AG09309 (cell line): ENCODE data around the gene MMP14.
"Not testable (repeated sequence)": the region's sequence is repeated elsewhere in the genome, so short reads cannot be mapped to it uniquely, and the experiment has no call there.

Experiments used
- DNase-seq: peaks from one replicate; pipeline ENCODE4 v3.0.0-alpha.2; 2010; ENCODE audit warnings: low read depth
- H3K4me3 ChIP-seq: 2 replicates; pipeline ENCODE4 v1.5.1; 2011; ENCODE audit warnings: mild to moderate bottlenecking, low read depth, low read length, moderate library complexity; ENCODE audit not compliant: control insufficient read depth
- TF ChIP-seq, protein P1 (sequence below): IDR thresholded peaks from 2 replicates; pipeline ENCODE4 v1.5.1; 2011; ENCODE audit warnings: mild to moderate bottlenecking, low read depth, low read length, inconsistent platforms; ENCODE audit not compliant: insufficient read depth, control insufficient read depth; ENCODE audit errors: missing control alignments

The MMP14 gene

DNA sequence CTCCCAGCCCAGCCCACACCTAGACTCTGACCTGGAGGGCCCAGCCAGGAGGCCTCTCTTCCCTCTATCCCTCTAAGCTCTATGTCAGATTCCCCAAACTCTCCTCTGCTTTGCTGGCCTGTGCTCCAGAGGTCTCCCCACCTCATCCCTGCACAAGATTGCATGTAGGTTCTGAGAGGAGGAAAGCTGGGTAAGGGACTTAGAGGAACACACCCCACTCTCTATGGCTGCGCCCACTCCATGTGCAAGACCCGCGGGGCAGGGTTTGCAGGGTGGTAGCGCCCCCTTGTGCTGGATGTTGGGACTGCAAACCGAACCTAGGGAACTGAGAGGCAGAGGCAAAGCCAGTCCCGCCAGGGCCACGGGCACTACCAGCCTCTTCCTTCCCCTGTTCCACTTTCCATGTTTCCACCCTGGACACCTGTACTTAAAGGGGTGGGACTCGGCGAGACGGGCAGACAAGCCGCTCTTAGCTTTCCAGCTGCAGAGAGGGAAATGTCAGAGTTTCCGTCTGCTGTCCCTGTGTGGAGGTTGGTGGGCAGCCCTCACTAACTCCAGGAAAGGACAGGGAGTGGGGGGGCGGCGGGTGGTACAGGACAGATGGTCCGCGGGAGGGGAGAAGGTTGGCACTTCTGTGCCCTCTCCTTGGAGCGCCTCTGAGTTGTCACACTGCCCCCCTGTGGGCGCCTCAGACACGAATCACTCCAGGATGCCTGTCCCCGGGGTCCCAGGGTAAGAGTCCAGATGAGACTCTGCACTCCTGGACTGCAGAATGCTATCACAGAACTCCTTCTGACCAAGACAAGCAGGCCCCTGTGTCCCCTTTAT, 16.8 kb downstream of the MMP14 start:
- peak overlapping the region; percentile 53 for H3K4me3 ChIP-seq
- TF ChIP-seq, protein P1, sequence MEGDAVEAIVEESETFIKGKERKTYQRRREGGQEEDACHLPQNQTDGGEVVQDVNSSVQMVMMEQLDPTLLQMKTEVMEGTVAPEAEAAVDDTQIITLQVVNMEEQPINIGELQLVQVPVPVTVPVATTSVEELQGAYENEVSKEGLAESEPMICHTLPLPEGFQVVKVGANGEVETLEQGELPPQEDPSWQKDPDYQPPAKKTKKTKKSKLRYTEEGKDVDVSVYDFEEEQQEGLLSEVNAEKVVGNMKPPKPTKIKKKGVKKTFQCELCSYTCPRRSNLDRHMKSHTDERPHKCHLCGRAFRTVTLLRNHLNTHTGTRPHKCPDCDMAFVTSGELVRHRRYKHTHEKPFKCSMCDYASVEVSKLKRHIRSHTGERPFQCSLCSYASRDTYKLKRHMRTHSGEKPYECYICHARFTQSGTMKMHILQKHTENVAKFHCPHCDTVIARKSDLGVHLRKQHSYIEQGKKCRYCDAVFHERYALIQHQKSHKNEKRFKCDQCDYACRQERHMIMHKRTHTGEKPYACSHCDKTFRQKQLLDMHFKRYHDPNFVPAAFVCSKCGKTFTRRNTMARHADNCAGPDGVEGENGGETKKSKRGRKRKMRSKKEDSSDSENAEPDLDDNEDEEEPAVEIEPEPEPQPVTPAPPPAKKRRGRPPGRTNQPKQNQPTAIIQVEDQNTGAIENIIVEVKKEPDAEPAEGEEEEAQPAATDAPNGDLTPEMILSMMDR = peak; percentile 97
- DNase-seq = no peak

GRCh38 chr14:22854296-22854695, 17.9 kb downstream of the MMP14 start:
- not testable (repeated sequence) for DNase-seq, H3K4me3 ChIP-seq

- TF ChIP-seq, protein P1 = no peak
- H3K4me3 ChIP-seq = no peak overlapping the region
- DNase-seq = no peak
Measured at GRCh38 chr14:22854963-22855724, 18.8 kb downstream of the MMP14 start.

- TF ChIP-seq, protein P1 = no peak
- H3K4me3 ChIP-seq = no peak overlapping the region
Measured at GRCh38 chr14:22856428-22856827, 20.0 kb downstream of the MMP14 start.

DNA sequence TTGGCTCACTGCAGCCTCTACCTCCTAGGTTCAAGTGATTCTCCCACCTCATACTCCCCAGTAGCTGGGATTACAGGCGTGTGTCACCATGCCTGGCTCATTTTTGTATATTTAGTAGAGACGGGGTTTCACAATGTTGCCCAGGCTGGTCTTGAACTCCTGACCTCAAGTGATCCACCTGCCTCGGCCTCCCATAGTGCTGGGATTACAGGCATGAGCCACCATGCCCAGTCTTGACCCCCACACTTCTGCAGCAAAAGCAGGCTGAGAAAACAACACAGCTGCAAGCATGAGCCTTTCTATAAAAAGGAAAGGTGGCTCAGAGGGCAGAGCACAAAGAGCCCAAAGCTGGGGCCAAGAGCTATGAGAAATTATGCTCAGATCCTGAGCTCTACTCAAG, 24.0 kb downstream of the MMP14 start:
- DNase-seq, H3K4me3 ChIP-seq: not testable (repeated sequence)

More at GRCh38 chr14:22856428-22856827, 20.0 kb downstream of the MMP14 start:
- DNase-seq = no peak

GRCh38 chr14:22861651-22862050, 25.3 kb downstream of the MMP14 start:
- no peak for DNase-seq
- TF ChIP-seq, protein P1 = no peak
- no peak overlapping the region for H3K4me3 ChIP-seq

DNA sequence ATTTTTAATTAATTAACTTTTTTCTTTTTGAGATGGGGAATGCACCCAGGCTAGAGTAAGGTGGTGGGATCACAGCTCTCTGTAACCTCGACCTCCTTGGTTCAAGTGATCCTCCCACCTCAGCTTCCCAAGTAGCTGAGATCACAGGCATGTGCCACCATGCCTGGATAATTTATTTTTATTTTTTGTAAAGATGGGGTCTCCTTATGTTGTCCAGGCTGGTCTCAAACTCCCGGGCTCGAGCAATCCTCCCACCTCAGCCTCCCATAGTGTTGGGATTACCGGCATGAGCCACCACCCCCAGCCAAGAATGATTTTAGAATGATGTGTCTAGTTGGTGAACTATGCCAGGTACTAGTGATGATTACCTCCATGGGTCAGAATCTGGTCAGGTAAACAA, 28.6 kb downstream of the MMP14 start:
- TF ChIP-seq, protein P1 = no peak
- H3K4me3 ChIP-seq = no peak overlapping the region
- no peak for DNase-seq
